K562 (cell line): Measurements from ENCODE around the gene SPCS2.

Experiments
- CEBPB ChIP-seq: fragments of 450-650 bp; IDR thresholded peaks from 2 replicates; pipeline ENCODE4 v1.6.1; 2016; ENCODE audit warnings: missing genetic modification characterization, missing compliant biosample characterization
- EP300 ChIP-seq: IDR thresholded peaks from 2 replicates; pipeline ENCODE4 v1.6.1; 2012; ENCODE audit warnings: low read length, improper control_type of control experiment
- EZH2 ChIP-seq: IDR thresholded peaks from 2 replicates; pipeline ENCODE4 v1.6.1; 2012; ENCODE audit warnings: low read depth, mild to moderate bottlenecking, inconsistent platforms, low read length, borderline replicate concordance
- JUND ChIP-seq, 2 experiments: IDR thresholded peaks; 2 replicates in 1 of 2; 3 replicates in 1 of 2; pipeline ENCODE4 v1.6.1; 2011; ENCODE audit warnings: borderline replicate concordance in 2 of 2, low read depth in 2 of 2, low read length in 2 of 2, improper control_type of control experiment in 1 of 2, missing biosample characterization in 1 of 2, missing genetic modification characterization in 1 of 2, missing genetic modification reagents in 1 of 2
- POLR2A ChIP-seq: fragments of 450-650 bp; conservative IDR thresholded peaks from 2 replicates; pipeline ENCODE4 v1.6.1; 2016
- ZNF431 ChIP-seq: sonication (generic); formaldehyde crosslinking; IDR thresholded peaks from 2 replicates; pipeline ENCODE4 v1.8.0; 2022; ENCODE audit warnings: mild to moderate bottlenecking, missing genetic modification reagents
- TF ChIP-seq, protein P1 (sequence below), 3 experiments: IDR thresholded peaks in 2 of 3; conservative IDR thresholded peaks in 1 of 3; 2 replicates each; pipeline ENCODE4 v1.5.1; 2011 to 2012; ENCODE audit warnings: low read length in 3 of 3, mild to moderate bottlenecking in 3 of 3, control low read depth in 2 of 3, improper control_type of control experiment in 1 of 3, inconsistent platforms in 1 of 3, low read depth in 1 of 3, mixed read lengths in 1 of 3, moderate library complexity in 1 of 3; ENCODE audit not compliant: insufficient read depth in 2 of 3

DNA sequence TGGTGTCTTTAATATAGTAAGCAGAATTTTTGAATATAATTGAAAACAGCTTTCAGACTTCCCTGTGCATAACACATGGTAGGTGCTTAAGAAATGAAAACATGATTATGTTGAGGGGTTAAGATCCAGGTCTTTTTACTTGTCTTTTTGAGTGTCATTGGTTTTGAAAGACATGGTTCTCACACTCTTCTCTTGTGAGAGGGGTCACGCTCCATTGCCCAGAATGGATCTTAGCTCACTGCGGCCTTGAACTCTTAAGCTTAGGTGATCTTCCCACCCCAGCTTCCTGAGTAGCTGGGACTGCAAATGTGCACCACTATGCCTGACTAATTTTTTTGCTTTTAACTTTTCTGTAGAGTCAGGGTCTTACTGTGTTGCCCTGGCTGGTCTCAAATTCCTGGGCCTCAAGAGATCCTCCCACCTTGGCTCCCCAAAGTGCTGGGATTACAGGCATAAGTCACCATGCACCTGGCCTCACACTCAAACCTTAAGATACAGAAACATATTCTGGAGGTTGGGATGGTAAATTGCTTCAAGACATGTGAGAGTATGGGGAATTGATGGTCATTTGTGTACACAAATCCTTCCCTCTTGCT is 1.4 kb downstream of the SPCS2 start:
- TF ChIP-seq ZNF431 (CRISPR knock-in tag) (no peak), JUND (IDR thresholded peaks at IDR 0.05; ENCODE audit: borderline replicate concordance, low read depth, low read length) (no peak), JUND (tag; IDR thresholded peaks at IDR 0.05; ENCODE audit: borderline replicate concordance, low read depth, low read length) (no peak), POLR2A (no peak), CEBPB (no peak), EP300 (no peak), EZH2 (no peak)
- TF ChIP-seq, protein P1, sequence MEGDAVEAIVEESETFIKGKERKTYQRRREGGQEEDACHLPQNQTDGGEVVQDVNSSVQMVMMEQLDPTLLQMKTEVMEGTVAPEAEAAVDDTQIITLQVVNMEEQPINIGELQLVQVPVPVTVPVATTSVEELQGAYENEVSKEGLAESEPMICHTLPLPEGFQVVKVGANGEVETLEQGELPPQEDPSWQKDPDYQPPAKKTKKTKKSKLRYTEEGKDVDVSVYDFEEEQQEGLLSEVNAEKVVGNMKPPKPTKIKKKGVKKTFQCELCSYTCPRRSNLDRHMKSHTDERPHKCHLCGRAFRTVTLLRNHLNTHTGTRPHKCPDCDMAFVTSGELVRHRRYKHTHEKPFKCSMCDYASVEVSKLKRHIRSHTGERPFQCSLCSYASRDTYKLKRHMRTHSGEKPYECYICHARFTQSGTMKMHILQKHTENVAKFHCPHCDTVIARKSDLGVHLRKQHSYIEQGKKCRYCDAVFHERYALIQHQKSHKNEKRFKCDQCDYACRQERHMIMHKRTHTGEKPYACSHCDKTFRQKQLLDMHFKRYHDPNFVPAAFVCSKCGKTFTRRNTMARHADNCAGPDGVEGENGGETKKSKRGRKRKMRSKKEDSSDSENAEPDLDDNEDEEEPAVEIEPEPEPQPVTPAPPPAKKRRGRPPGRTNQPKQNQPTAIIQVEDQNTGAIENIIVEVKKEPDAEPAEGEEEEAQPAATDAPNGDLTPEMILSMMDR (IDR thresholded peaks at IDR 0.05 in 2 of 3, conservative IDR thresholded peaks at IDR 0.05 in 1 of 3; ENCODE audit: insufficient read depth in 2 of 3, low read depth in 1 of 3, low read length in 3 of 3): no peak
